Measurements from ENCODE around the gene OTUD7B. TPM values are rescaled to one million over a fixed set of nuclear protein-coding genes. Genes with fewer than 3 reads are reported as not detected.

Gene OTUD7B
- total and polyA plus RNA-seq, 2 of the 8 experiments (the other 6 are each of a cell fraction or from before 2014, with no cell fraction given): 4.2 to 21.5 TPM

- no peak overlapping the region for H3K9ac ChIP-seq (replicated peaks in 1 of 4; ENCODE audit: extremely low read depth in 1 of 4, low read depth in 3 of 4, low read length in 3 of 4)
- H4K5ac ChIP-seq (ENCODE audit: insufficient read length, low read depth, low read length): no peak overlapping the region
- no peak overlapping the region for H2BK5ac ChIP-seq (ENCODE audit: low read depth, low read length)
- H2AFZ ChIP-seq (ENCODE audit: low read length): no peak overlapping the region
- H3K23ac ChIP-seq (ENCODE audit: insufficient read length): no peak overlapping the region
- no peaks in the 10 kb centered on the region for H3K9me3 ChIP-seq (ENCODE audit: insufficient read depth in 2 of 2, low read depth in 1 of 2, low read length in 1 of 2)
- H2AK5ac ChIP-seq (ENCODE audit: low read depth, low read length): no peak overlapping the region
- no peak overlapping the region for H3K4ac ChIP-seq (replicated peaks; ENCODE audit: insufficient read length, low read depth, low read length)
- no peak overlapping the region for H2BK20ac ChIP-seq (ENCODE audit: low read length)
- no peak overlapping the region for H2BK12ac ChIP-seq (ENCODE audit: low read depth, low read length)
- ChIA-PET POLR2A (ENCODE audit: partially characterized antibody) (no interaction called here), CTCF (ENCODE audit: partially characterized antibody) (no interaction called here)
- no peak overlapping the region for H3K14ac ChIP-seq (ENCODE audit: insufficient read length)
- no peak overlapping the region for H3K56ac ChIP-seq (replicated peaks; ENCODE audit: insufficient read length, low read depth, low read length)
- H2BK120ac ChIP-seq (replicated peaks; ENCODE audit: low read depth, low read length): no peak overlapping the region
- H3K4me3 ChIP-seq (ENCODE audit: extremely low read depth in 1 of 4, insufficient read depth in 2 of 4, low read depth in 3 of 4, low read length in 4 of 4): no peak overlapping the region
- H3K4me2 ChIP-seq (ENCODE audit: insufficient read depth in 1 of 2, low read depth in 2 of 2, low read length in 2 of 2): no peak overlapping the region
- WGBS, 2 experiments (ENCODE audit: extremely low coverage in 1 of 2, insufficient coverage in 1 of 2, insufficient read length in 1 of 2, insufficient replicate concordance in 2 of 2, low coverage in 1 of 2, low lambda C conversion rate in 2 of 2, missing lambda C conversion rate in 1 of 2): 91% methylated on average over 4 of the region's 4 CpGs; no CpG with 5 or more reads in 1 of the 2 experiments
- no peaks in the 10 kb centered on the region for H3K79me1 ChIP-seq (ENCODE audit: low read depth, low read length)
- H3K23me2 ChIP-seq (ENCODE audit: low read depth, low read length): peaks cover 3% of the 10 kb centered on the region
- DNase-seq (ENCODE audit: low read depth in 1 of 2, low spot score in 2 of 2) (no peak), FAIRE-seq (no peak)
- H3K18ac ChIP-seq (ENCODE audit: extremely low read depth, low read length): no peak overlapping the region; the same call in 1 of the 2 replicates
- peaks cover 0 to 3% (median under 1%) of the 10 kb centered on the region in 4 experiments; a peak in 1 of 7 replicates for H3K4me1 ChIP-seq (replicated peaks in 1 of 4; ENCODE audit: control insufficient read depth in 3 of 4, insufficient read depth in 4 of 4, low read length in 3 of 4)
- no peak overlapping the region for H2BK15ac ChIP-seq (ENCODE audit: low read length)
- no peaks in the 10 kb centered on the region for H4K20me1 ChIP-seq (replicated peaks in 1 of 2; ENCODE audit: control insufficient read depth in 1 of 2, insufficient read depth in 2 of 2, low read length in 2 of 2)
- no peaks in the 10 kb centered on the region for H3K27me3 ChIP-seq (replicated peaks in 1 of 4; ENCODE audit: control insufficient read depth in 3 of 4, extremely low read depth in 1 of 4, insufficient read depth in 3 of 4, low read length in 3 of 4)
- TF ChIP-seq CBX8 (IDR thresholded peaks at IDR 0.05; ENCODE audit: borderline replicate concordance, low read depth, low read length): no peak
- no peak for TF ChIP-seq CREB1 (IDR thresholded peaks at IDR 0.05)
- TF ChIP-seq ATF3 (IDR thresholded peaks at IDR 0.05; ENCODE audit: insufficient read depth, low read depth, low read length): no peak
- no peak for TF ChIP-seq E2F6 (IDR thresholded peaks at IDR 0.05)
- TF ChIP-seq HDAC6 (IDR thresholded peaks at IDR 0.05; ENCODE audit: low read depth, low read length): no peak
- TF ChIP-seq SIRT6 (IDR thresholded peaks at IDR 0.05; ENCODE audit: low read length): no peak
- no peak for TF ChIP-seq RFX5 (IDR thresholded peaks at IDR 0.05; ENCODE audit: borderline replicate concordance, low read depth, low read length)
- TF ChIP-seq SP2 (IDR thresholded peaks at IDR 0.05; ENCODE audit: low read length): no peak
- no peak for TF ChIP-seq PHF8 (conservative IDR thresholded peaks at IDR 0.05; ENCODE audit: low read depth, low read length)
- TF ChIP-seq POLR2AphosphoS5 (IDR thresholded peaks at IDR 0.05; ENCODE audit: low read depth, low read length): no peak
- TF ChIP-seq SRF (IDR thresholded peaks at IDR 0.05; ENCODE audit: low read depth, low read length): no peak
- no peak for TF ChIP-seq KDM5A (IDR thresholded peaks at IDR 0.05; ENCODE audit: low read length)
- TF ChIP-seq POLR2A (IDR thresholded peaks at IDR 0.05; ENCODE audit: control extremely low read depth in 1 of 2, low read depth in 2 of 2, low read length in 2 of 2): no peak
- H3K27ac ChIP-seq (ENCODE audit: low read depth, low read length): no peak overlapping the region
- no peak overlapping the region for H4K91ac ChIP-seq (replicated peaks; ENCODE audit: insufficient read length, low read length)
- no peaks in the 10 kb centered on the region for H3K36me3 ChIP-seq (ENCODE audit: control insufficient read depth in 2 of 4, insufficient read depth in 4 of 4, low read length in 3 of 4)
- no peaks in the 10 kb centered on the region for H3K79me2 ChIP-seq (ENCODE audit: control insufficient read depth in 1 of 2, insufficient read depth in 2 of 2, low read length in 2 of 2)
- no peak overlapping the region for H4K8ac ChIP-seq (ENCODE audit: extremely low read depth, insufficient read depth, low read length)
Measured at GRCh38 chr1:150015651-150016131, 5.2 kb upstream of the OTUD7B start.

Data from H1 (cell line).